ENCODE results near the gene MIA2. TPM values are rescaled to one million over a fixed set of nuclear protein-coding genes. Genes with fewer than 3 reads are reported as not detected.

The MIA2 gene
- total and polyA plus RNA-seq, 9 donors, result 11.7 to 21.9 (median 19.5) TPM

GRCh38 chr14:39364509-39364908 lies 130.8 kb downstream of the MIA2 start:
- Histone ChIP-seq H3K27ac (no peak overlapping the region), H3K36me3 (no peaks in the 10 kb centered on the region), H3K4me3 (no peak overlapping the region), H3K4me1 (ENCODE audit: insufficient read depth) (no peaks in the 10 kb centered on the region), H3K9me3 (no peaks in the 10 kb centered on the region), H3K27me3 (no peaks in the 10 kb centered on the region)
- no peak for DNase-seq
- intact Hi-C loops (cut with DNase I), result loop anchor here in 1 of 4 donors (10.0 kb wide), 1 partner anchor 250 kb away; the partner anchor contains the start of gene GEMIN2
- WGBS, 3 donors, result 79 to 91% (median 85%) methylated on average over 1 of the region's 1 CpG
- no peak for TF ChIP-seq EP300 (IDR thresholded peaks at IDR 0.05)
- TF ChIP-seq POLR2A (IDR thresholded peaks at IDR 0.05), result no peak
- TF ChIP-seq, protein P1, sequence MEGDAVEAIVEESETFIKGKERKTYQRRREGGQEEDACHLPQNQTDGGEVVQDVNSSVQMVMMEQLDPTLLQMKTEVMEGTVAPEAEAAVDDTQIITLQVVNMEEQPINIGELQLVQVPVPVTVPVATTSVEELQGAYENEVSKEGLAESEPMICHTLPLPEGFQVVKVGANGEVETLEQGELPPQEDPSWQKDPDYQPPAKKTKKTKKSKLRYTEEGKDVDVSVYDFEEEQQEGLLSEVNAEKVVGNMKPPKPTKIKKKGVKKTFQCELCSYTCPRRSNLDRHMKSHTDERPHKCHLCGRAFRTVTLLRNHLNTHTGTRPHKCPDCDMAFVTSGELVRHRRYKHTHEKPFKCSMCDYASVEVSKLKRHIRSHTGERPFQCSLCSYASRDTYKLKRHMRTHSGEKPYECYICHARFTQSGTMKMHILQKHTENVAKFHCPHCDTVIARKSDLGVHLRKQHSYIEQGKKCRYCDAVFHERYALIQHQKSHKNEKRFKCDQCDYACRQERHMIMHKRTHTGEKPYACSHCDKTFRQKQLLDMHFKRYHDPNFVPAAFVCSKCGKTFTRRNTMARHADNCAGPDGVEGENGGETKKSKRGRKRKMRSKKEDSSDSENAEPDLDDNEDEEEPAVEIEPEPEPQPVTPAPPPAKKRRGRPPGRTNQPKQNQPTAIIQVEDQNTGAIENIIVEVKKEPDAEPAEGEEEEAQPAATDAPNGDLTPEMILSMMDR (IDR thresholded peaks at IDR 0.05), result no peak

DNA sequence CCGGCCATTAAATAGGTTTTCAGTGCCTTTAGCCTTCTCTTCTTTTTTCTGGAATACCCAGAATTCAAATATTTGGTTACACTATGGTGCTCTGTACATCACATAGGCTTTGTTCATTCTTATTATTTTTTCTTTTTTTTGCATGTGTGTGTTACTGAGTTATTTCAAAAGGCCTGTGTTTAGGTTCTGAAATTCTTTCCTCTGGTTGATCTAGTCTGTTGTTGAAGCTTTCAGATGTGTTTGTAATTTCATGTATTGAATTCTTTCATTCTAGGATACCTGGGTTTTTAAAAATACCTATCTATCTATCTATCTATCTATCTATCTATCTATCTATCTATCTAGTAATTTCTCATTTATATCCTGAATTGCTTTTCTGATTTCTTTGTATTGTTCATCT lies 131.6 kb downstream of the MIA2 start:
- H3K4me3 ChIP-seq, result no peak overlapping the region
- H3K9me3 ChIP-seq, result no peaks in the 10 kb centered on the region
- no peaks in the 10 kb centered on the region for H3K27me3 ChIP-seq
- intact Hi-C loops (cut with DNase I), result loop anchor here in 1 of 4 donors (10.0 kb wide), 1 partner anchor 251 kb away; the partner anchor contains the start of gene GEMIN2
- no peak overlapping the region for H3K27ac ChIP-seq
- H3K36me3 ChIP-seq, result no peaks in the 10 kb centered on the region
- no peak for DNase-seq
- no peaks in the 10 kb centered on the region for H3K4me1 ChIP-seq (ENCODE audit: insufficient read depth)
- TF ChIP-seq, protein P1 (IDR thresholded peaks at IDR 0.05), result no peak
- no peak for TF ChIP-seq POLR2A (IDR thresholded peaks at IDR 0.05)
- TF ChIP-seq EP300 (IDR thresholded peaks at IDR 0.05), result no peak
- WGBS, 3 donors, result 94 to 100% (median 94%) methylated on average over 1 of the region's 1 CpG

DNA sequence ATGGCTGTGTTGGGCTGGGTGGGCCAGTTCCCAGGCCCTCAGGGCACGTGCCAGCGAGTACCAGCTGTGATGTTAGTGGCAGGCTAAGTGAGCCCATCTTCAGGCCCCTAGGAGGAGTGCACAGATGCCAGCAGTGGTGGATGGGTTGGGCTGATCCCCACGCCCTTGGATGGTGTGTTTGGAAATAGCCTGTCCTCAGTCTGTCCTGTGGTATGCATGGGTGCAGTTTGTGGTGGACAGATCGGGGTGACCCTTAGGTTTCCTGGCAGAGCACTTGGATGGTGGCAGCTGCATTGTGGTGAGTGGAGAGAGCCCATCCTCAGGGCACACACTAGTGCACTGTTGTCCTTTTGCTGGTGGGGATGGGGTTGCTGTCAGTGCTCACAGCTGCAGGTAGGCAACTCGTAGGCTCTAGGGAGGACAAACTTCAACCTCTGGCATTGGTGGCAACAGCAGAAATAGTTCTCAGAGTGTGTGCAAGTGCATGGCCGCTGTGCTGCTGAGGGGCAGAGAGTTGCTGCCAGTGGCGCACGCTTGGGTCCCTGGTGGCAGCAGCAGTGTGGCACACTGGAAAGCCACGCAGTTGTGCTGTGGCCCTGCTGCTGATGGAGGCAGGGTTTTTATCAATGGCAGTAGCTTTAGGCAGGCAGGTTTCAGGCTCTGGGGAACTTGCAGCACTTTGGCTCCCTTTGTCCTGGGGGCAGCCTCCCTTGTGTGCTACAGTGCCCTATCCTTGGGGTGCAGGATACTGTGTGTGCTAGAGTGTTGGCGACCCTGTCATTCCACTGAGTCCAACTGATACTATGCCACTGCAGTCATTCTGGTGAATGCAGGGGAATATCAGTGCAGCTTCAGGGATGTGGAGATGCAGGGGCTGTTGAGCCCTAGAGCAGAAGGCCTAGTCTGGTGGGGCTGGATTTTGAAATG lies 133.0 kb downstream of the MIA2 start:
- DNase-seq, result no peak
- H3K4me3 ChIP-seq, result no peak overlapping the region
- H3K27me3 ChIP-seq, result no peaks in the 10 kb centered on the region
- intact Hi-C loops (cut with DNase I), result loop anchor here in 1 of 4 donors (10.0 kb wide), 1 partner anchor 252 kb away; the partner anchor contains the start of gene GEMIN2
- H3K36me3 ChIP-seq, result no peaks in the 10 kb centered on the region
- WGBS, 3 donors, result 93 to 97% (median 97%) methylated on average over 10 of the region's 10 CpGs
- H3K27ac ChIP-seq, result no peak overlapping the region
- TF ChIP-seq, protein P1 (IDR thresholded peaks at IDR 0.05), result no peak
- no peak for TF ChIP-seq POLR2A (IDR thresholded peaks at IDR 0.05)
- no peak for TF ChIP-seq EP300 (IDR thresholded peaks at IDR 0.05)
- no peaks in the 10 kb centered on the region for H3K4me1 ChIP-seq (ENCODE audit: insufficient read depth)
- no peaks in the 10 kb centered on the region for H3K9me3 ChIP-seq

GRCh38 chr14:39367387-39367751 lies 133.7 kb downstream of the MIA2 start:
- H3K4me3 ChIP-seq, result no peak overlapping the region
- no peaks in the 10 kb centered on the region for H3K36me3 ChIP-seq
- no peaks in the 10 kb centered on the region for H3K9me3 ChIP-seq
- H3K4me1 ChIP-seq (ENCODE audit: insufficient read depth), result no peaks in the 10 kb centered on the region
- 83 to 87% (median 86%) methylated on average over 2 of the region's 2 CpGs for WGBS, 3 donors
- no peaks in the 10 kb centered on the region for H3K27me3 ChIP-seq
- no peak overlapping the region for H3K27ac ChIP-seq
- no peak for DNase-seq
- intact Hi-C loops (cut with DNase I), result loop anchor here in 1 of 4 donors (10.0 kb wide), 1 partner anchor 253 kb away; the partner anchor contains the start of gene GEMIN2
- TF ChIP-seq EP300 (IDR thresholded peaks at IDR 0.05) (no peak), POLR2A (IDR thresholded peaks at IDR 0.05) (no peak)
- TF ChIP-seq, protein P1 (IDR thresholded peaks at IDR 0.05), result no peak

Measured in ovary (tissue), 9 donors.